ENCODE measurements around the gene SEMG2. TPM values are rescaled to one million over a fixed set of nuclear protein-coding genes. Genes with fewer than 3 reads are reported as not detected.

The SEMG2 gene
- total RNA-seq, 1 experiment from 2014 or later, result not detected

GRCh38 chr20:45193331-45193730, 27.8 kb upstream of the SEMG2 start:
- intact Hi-C loops (cut with micrococcal nuclease; ENCODE audit: unreplicated experiment), result no loop called here
- Histone ChIP-seq H3K9me2 (ENCODE audit: insufficient read depth) (no peaks in the 10 kb centered on the region), H3K9me3 (ENCODE audit: insufficient read depth, low read depth) (no peaks in the 10 kb centered on the region), H3K4me2 (no peak overlapping the region), H3K36me3 (ENCODE audit: low read depth) (no peaks in the 10 kb centered on the region), H3F3A (ENCODE audit: insufficient read depth, low read depth) (no peaks in the 10 kb centered on the region), H3K27ac (no peak overlapping the region), H3K4me1 (replicated peaks; ENCODE audit: insufficient read depth) (0 out of 2 replicates have a peak, but pooled peaks cover under 1% of the 10 kb centered on the region), H3K79me2 (ENCODE audit: low read depth) (no peaks in the 10 kb centered on the region), H2AFZ (no peak overlapping the region), H3K4me3 (no peak overlapping the region), H4K20me1 (ENCODE audit: insufficient read depth) (no peaks in the 10 kb centered on the region), H3K27me3 (ENCODE audit: insufficient read depth, low read depth) (no peaks in the 10 kb centered on the region)
- ChIA-PET CTCF (no interaction called here), POLR2A (ENCODE audit: unreplicated experiment) (no interaction called here)
- no TSS peak for BruUV-seq (replicated peaks)
- no peak for TF ChIP-seq CTCF (conservative IDR thresholded peaks at IDR 0.05)
- TF ChIP-seq EZH2 (IDR thresholded peaks at IDR 0.05; ENCODE audit: low read depth), result no peak
- peak in 1 of 2 experiments; percentile 8 for DNase-seq

GRCh38 chr20:45206725-45207124, 14.4 kb upstream of the SEMG2 start, which contains the start of gene SEMG1:
Gene SEMG1, plus strand, starts transcription at chr20:45207033. Its CDS starts 21 bp downstream, at chr20:45207054.
- no TSS peak for BruUV-seq (replicated peaks)
- no peaks in the 10 kb centered on the region for H3K9me2 ChIP-seq (ENCODE audit: insufficient read depth)
- no peak within 1 kb of the TSS for H3K4me3 ChIP-seq
- H3F3A ChIP-seq (ENCODE audit: insufficient read depth, low read depth), result no peaks in the 10 kb centered on the region; the same call in 1 of the 2 replicates
- no peaks in the 10 kb centered on the region; the same call in 1 of the 2 replicates for H3K9me3 ChIP-seq (ENCODE audit: insufficient read depth, low read depth)
- no peaks in the 10 kb centered on the region for H3K79me2 ChIP-seq (ENCODE audit: low read depth)
- H3K27ac ChIP-seq, result no peak within 1 kb of the TSS
- no peaks in the 10 kb centered on the region for H3K36me3 ChIP-seq (ENCODE audit: low read depth)
- CTCF ChIA-PET, result no interaction called here
- no peak within 1 kb of the TSS for H3K4me2 ChIP-seq
- peaks cover 15% of the 10 kb centered on the region for H3K4me1 ChIP-seq (replicated peaks; ENCODE audit: insufficient read depth)
- H3K27me3 ChIP-seq (ENCODE audit: insufficient read depth, low read depth), result no peaks in the 10 kb centered on the region
- peak in 1 of 2 experiments; percentile 43 for DNase-seq
- H4K20me1 ChIP-seq (ENCODE audit: insufficient read depth), result no peaks in the 10 kb centered on the region; the same call in 1 of the 2 replicates
- POLR2A ChIA-PET (ENCODE audit: unreplicated experiment), result no interaction called here
- intact Hi-C loops (cut with micrococcal nuclease; ENCODE audit: unreplicated experiment), result no loop called here
- no peak within 1 kb of the TSS for H2AFZ ChIP-seq
- TF ChIP-seq EZH2 (IDR thresholded peaks at IDR 0.05; ENCODE audit: low read depth) (no peak), CTCF (conservative IDR thresholded peaks at IDR 0.05) (no peak)

- Histone ChIP-seq H3K27ac (no peak overlapping the region), H3K9me3 (ENCODE audit: insufficient read depth, low read depth) (no peaks in the 10 kb centered on the region), H3K4me2 (no peak overlapping the region), H3K79me2 (ENCODE audit: low read depth) (no peaks in the 10 kb centered on the region), H3K9me2 (ENCODE audit: insufficient read depth) (no peaks in the 10 kb centered on the region), H3K4me1 (replicated peaks; ENCODE audit: insufficient read depth) (peaks cover 15% of the 10 kb centered on the region), H3K4me3 (no peak overlapping the region), H3K36me3 (ENCODE audit: low read depth) (no peaks in the 10 kb centered on the region), H4K20me1 (ENCODE audit: insufficient read depth) (no peaks in the 10 kb centered on the region), H3K27me3 (ENCODE audit: insufficient read depth, low read depth) (no peaks in the 10 kb centered on the region), H3F3A (ENCODE audit: insufficient read depth, low read depth) (no peaks in the 10 kb centered on the region; the same call in 1 of the 2 replicates), H2AFZ (no peak overlapping the region)
- CTCF ChIA-PET, result no interaction called here
- intact Hi-C loops (cut with micrococcal nuclease; ENCODE audit: unreplicated experiment), result no loop called here
- no TSS peak for BruUV-seq (replicated peaks)
- no peak for DNase-seq
- POLR2A ChIA-PET (ENCODE audit: unreplicated experiment), result no interaction called here
- TF ChIP-seq EZH2 (IDR thresholded peaks at IDR 0.05; ENCODE audit: low read depth) (no peak), CTCF (conservative IDR thresholded peaks at IDR 0.05) (no peak)
These were observed 11.2 kb upstream of the SEMG2 start for GRCh38 chr20:45209924-45210323.

Measured in PC-9 (cell line).